Jurkat, Clone E6-1 (cell line): ENCODE results near the gene KIF5B.
A peak's percentile ranks its signal among the peaks of the same experiment; 100 is the strongest.
"Not testable (repeated sequence)": the region's sequence is repeated elsewhere in the genome, so short reads cannot be mapped to it uniquely, and the experiment has no call there.

ENCODE experiments used
- DNase-seq: peaks from one replicate; pipeline ENCODE4 v3.0.0-alpha.2; 2011; ENCODE audit warnings: low read depth, low spot score
- H3K4me3 ChIP-seq: 2 replicates; pipeline ENCODE4 v1.5.1; 2011; ENCODE audit warnings: mild to moderate bottlenecking, low read length, control low read depth, moderate library complexity

The KIF5B gene

DNA sequence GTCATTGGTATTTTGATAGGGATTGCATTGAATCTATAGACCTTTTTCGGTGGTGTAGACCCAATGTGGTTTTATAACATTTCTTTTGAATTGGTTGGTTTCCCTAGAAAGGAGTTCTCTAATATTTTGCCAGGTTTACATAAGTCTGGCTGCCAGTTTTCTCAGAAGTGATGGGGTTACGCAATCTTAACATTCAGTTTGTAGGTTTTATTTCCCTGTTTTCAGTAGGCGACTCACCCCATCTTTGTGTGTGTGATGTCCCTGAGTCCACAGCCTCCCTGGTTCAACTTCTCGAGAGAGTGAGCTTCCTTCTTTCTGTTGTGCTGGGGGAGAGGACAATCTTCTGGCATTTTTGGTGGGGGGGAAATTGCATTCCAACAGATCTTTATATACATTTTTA, 9.6 kb upstream of the KIF5B start:
- H3K4me3 ChIP-seq: no peak overlapping the region
- DNase-seq: no peak

DNA sequence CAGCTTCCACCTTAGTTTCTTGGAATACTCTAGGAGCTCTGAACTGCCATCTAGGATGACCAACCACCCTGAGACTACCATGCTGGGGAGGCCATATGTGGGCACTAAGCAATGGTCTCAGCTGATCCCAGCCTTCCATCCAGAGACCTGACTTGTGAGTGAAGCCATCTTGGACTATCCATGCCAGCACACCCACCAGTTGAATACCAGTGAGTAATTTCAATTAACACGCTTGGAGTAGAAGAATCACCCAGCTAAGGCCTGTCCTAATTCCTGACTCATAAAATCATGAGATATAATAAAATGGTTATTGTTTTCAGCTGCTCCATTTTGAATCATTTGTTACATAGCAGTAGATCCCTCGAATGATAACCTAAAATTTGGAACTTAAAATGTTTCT, 5.2 kb upstream of the KIF5B start:
- no peak for DNase-seq
- H3K4me3 ChIP-seq: no peak overlapping the region

- no peak for DNase-seq
- no peak overlapping the region for H3K4me3 ChIP-seq
These were observed 4.1 kb upstream of the KIF5B start for GRCh38 chr10:32060347-32060746.

DNA sequence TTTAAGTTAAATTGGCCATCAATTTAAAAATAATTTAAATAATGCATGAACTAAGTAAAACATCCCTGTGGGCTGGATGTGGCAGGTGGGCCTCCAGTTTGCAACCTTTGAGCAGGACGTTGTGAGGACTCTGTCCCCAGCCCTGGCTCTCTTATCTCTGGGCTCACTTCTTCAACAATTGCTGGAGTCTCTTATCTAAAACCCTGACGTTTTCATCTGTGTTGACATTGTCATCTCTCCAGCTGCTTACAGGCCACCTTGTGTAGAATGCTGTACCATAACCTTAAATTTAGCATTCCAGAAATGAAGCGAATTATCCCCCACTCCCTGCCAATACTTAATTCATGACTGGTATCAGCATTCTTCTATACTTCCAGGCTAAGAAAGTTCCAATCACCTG, 3.2 kb upstream of the KIF5B start:
- no peak for DNase-seq
- H3K4me3 ChIP-seq: no peak overlapping the region

DNA sequence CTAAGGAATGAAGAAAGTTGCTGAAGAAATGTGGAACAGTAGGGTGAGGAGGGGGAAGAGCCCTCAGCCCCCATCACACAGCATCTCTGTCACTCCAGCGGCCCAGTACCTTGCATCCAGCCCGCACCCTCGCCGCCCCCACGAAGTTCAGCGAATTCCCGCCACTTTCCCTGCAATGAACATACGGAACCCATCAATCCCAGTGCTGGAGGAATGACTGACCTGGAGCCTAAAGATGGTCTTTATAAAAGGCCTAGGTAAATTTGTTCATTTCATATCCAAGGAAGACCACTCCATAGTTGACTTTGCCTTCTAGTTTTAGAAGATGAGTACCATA, 779 bp upstream of the KIF5B start:
- H3K4me3 ChIP-seq: peak overlapping the region; percentile 88
- DNase-seq: no peak

GRCh38 chr10:32055478-32056135, 618 bp downstream of the KIF5B start:
- DNase-seq: peak; percentile 44
- H3K4me3 ChIP-seq: peak overlapping the region; percentile 88

DNA sequence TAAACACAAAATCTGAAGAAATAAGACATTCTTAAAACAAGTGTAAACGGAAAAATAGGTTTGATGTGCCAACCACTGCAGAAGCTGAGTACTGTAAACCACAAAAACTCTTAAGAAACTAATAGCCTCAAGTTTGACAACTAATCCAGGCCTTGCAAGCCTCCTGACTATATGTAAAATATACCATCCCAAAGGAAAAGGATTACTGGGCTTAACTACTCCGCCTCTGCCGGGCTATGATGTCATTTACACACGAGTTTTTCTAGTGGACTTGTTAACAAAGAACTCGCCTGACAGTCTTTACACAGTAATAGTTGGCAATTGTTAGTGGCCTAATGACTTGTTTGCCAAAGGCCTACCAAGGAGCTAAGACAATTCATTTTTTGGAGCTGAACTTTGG, 2.1 kb downstream of the KIF5B start:
- peak; percentile 16 for DNase-seq
- H3K4me3 ChIP-seq: peak overlapping the region; percentile 88

DNA sequence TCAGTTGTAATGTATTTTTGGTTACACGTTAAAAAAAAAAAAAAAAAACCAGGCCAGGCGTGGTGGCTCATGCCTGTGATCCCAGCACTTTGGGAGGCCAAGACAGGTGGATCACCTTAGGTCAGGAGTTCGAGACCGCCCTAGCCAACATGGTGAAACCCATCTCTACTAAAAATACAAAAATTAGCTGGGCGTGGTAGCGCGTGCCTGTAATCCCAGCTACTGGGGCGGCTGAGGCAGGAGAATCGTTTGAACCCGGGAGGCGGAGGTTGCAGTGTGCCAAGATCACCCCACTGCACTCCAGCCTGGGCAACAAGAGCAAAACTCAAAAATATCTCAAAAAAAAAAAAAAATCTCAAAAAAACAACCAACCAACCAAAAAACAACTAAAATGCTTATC, 2.8 kb downstream of the KIF5B start:
- H3K4me3 ChIP-seq, DNase-seq: not testable (repeated sequence)

DNA sequence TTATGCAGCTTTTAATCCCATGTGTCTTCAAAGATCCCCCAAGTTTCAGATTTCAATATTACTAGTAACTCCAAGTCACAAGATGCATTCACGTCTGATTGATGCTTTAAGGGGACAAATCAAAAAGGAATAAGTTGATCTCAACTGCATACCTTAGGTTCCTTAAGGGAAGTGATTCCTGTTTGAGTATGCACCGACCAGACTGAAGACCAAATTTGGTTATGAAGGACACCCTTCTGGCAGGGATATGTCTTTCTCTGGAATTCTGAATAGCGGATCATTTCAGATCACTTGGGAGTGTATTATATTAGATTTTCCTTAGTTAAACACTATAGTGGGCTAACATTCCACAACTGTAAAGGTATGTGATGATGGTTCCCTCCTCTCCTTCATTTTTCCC, 4.3 kb downstream of the KIF5B start:
- no peak overlapping the region for H3K4me3 ChIP-seq
- DNase-seq: no peak

DNA sequence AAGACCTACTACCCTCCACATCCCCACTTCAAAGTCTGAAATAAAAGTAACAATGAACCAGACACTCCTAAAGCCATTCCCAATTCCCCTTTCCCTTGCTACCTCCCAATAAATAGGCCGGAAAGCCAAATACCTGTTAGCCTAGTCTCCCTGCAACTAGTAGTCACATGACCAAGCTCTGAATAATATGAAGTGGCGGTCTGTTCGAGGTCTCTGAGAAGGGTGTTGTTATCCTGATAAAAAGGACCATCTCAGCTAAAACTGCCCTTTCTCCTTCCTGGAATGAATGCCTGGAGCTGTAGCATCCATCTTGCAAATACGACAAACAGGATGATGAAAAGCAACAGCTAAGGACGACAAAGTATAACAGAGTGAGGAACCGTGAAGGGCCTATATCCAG, 6.0 kb downstream of the KIF5B start:
- no peak for DNase-seq
- H3K4me3 ChIP-seq: no peak overlapping the region

DNA sequence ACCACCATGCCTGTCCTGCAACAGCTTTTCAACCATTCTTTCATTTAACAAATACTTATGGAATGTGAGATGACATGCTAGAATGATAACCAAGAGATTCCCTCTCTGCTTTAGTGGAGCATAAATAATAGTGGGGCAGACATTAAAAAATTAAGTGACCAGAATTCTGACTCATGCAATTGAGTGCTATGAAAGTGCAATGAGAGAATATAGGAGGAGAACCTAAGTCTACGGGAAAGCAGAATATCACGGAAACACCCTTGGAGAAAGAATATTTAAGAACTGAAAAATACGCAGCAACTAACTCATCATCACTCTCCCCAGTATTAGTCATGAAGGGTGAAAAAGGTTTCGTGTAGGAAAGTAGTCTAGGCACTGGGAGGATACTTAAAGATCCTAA, 7.1 kb downstream of the KIF5B start:
- DNase-seq: no peak
- H3K4me3 ChIP-seq: no peak overlapping the region

- no peak overlapping the region for H3K4me3 ChIP-seq
- no peak for DNase-seq
These were observed 7.9 kb downstream of the KIF5B start for GRCh38 chr10:32048282-32048681.

- DNase-seq: no peak
- H3K4me3 ChIP-seq: no peak overlapping the region
These were observed 8.3 kb downstream of the KIF5B start for GRCh38 chr10:32047881-32048280.

DNA sequence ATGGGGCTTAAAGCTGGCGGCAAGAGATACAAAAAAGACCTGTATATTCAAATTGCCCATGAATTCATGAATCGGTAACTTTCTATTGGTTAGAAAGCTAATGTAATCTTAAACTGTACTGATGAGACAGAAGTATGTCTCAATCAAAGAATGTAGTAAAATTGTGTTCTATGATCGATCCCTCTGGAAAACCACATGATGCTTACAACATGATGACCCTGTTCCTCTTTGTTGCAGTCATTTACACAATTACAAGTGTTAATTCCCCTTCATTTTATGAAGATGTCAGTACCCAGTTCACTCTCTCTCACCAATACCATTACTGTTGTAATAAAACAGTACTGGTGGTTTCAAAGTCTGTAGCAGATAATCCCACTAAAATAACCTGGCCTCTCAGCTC, 10.1 kb downstream of the KIF5B start:
- no peak for DNase-seq
- no peak overlapping the region for H3K4me3 ChIP-seq

DNA sequence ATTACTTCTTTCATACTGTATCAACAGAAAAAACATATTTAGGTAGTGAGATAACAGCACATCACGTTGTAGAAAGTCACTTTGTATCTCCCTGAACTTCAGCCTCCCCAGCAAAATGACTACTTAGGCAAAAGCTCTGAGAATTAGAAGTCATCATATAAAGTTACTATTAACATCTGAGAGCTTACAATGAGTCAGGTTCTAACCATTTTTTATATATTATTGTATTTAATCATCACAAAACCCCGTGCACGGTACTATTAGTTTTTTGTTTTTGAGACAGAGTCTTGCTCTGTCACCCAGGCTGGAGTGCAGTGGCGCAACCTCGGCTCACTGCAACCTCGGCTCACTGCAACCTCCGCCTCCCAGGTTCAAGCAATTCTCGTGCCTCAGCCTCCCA, 13.5 kb downstream of the KIF5B start:
- not testable (repeated sequence) for H3K4me3 ChIP-seq, DNase-seq

- no peak overlapping the region for H3K4me3 ChIP-seq
- DNase-seq: no peak
These were observed 14.8 kb downstream of the KIF5B start for GRCh38 chr10:32041290-32042028.

- DNase-seq: no peak
These were observed 16.5 kb downstream of the KIF5B start for GRCh38 chr10:32039734-32040133.

GRCh38 chr10:32038777-32039176, 17.4 kb downstream of the KIF5B start:
- DNase-seq: no peak
- no peak overlapping the region for H3K4me3 ChIP-seq

More at GRCh38 chr10:32039734-32040133, 16.5 kb downstream of the KIF5B start:
- no peak overlapping the region for H3K4me3 ChIP-seq

GRCh38 chr10:32036922-32037321, 19.3 kb downstream of the KIF5B start:
- no peak for DNase-seq

DNA sequence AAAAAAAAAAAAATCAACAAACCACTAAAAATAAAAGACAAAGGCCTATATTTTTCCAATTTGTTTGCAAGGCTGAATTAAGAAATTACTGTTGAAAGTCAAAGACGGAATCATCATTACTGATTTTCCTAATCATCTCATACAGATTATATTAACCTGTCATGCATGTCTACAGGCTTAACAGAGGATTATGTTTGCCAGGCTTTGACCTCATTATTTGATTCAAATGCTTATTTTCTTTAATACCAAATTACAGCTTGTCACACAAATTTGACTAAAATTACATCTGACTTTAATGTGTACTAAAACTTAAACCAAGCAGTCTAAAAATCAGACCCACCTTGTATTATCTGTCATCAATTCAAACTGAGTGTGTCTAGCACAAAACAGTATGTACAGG, 21.2 kb downstream of the KIF5B start:
- DNase-seq: no peak
- H3K4me3 ChIP-seq: no peak overlapping the region

More at GRCh38 chr10:32036922-32037321, 19.3 kb downstream of the KIF5B start:
- H3K4me3 ChIP-seq: no peak overlapping the region

DNA sequence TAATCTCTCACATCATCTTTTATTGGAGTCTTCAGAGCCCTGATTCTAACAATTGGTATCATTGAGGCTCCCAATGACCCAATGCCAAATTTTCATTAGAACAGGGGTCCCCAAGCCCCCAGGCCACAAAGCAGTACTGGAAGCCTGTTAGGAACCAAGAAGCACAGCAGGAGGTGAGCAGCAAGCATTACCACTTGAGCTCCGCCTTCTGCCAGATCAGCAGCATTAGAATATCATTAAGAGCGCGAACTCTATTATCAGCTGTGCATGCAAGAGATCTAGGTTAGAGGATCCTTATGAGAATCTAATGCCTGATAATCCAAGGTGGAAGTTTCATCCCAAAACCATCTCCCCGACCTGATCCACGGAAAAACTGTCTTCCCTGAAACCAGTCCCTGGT, 23.1 kb downstream of the KIF5B start:
- no peak overlapping the region for H3K4me3 ChIP-seq
- DNase-seq: no peak
